ENCODE results near the gene SAMD11.
A peak's percentile ranks its signal among the peaks of the same experiment; 100 is the strongest.
"Not testable (repeated sequence)": the region's sequence is repeated elsewhere in the genome, so short reads cannot be mapped to it uniquely, and the experiment has no call there.

Gene SAMD11

DNA sequence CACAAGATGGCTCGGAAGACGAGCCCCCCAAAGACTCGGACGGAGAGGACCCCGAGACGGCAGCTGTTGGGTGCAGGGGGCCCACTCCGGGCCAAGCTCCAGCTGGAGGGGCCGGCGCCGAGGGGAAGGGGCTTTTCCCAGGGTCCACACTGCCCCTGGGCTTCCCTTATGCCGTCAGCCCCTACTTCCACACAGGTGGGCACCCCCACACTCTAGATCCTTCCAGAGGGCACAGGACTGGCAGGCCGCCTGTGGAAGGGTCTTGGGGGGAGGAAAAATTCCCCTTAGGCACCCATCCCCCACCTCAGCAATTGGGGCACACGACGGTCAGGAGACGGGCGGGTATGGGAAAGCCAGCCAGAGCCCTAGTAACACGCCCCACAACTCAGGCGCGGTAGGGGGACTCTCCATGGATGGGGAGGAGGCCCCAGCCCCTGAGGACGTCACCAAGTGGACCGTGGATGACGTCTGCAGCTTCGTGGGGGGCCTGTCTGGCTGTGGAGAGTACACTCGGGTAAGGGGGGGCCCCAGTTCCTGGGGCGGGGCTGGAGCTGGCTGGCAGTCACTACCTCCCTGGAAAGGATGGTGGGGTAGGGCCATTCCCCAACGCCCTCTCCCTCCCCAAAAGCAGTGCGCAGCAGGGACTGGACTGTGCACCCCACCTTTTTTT lies 19.3 kb downstream of the SAMD11 start:
- TF ChIP-seq, protein P1, sequence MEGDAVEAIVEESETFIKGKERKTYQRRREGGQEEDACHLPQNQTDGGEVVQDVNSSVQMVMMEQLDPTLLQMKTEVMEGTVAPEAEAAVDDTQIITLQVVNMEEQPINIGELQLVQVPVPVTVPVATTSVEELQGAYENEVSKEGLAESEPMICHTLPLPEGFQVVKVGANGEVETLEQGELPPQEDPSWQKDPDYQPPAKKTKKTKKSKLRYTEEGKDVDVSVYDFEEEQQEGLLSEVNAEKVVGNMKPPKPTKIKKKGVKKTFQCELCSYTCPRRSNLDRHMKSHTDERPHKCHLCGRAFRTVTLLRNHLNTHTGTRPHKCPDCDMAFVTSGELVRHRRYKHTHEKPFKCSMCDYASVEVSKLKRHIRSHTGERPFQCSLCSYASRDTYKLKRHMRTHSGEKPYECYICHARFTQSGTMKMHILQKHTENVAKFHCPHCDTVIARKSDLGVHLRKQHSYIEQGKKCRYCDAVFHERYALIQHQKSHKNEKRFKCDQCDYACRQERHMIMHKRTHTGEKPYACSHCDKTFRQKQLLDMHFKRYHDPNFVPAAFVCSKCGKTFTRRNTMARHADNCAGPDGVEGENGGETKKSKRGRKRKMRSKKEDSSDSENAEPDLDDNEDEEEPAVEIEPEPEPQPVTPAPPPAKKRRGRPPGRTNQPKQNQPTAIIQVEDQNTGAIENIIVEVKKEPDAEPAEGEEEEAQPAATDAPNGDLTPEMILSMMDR (conservative IDR thresholded peaks at IDR 0.05; ENCODE audit: low read depth, low read length) = no peak
- no peak for DNase-seq (ENCODE audit: low read depth)
- peak overlapping the region; percentile 36 for H3K4me3 ChIP-seq (ENCODE audit: low read length)

DNA sequence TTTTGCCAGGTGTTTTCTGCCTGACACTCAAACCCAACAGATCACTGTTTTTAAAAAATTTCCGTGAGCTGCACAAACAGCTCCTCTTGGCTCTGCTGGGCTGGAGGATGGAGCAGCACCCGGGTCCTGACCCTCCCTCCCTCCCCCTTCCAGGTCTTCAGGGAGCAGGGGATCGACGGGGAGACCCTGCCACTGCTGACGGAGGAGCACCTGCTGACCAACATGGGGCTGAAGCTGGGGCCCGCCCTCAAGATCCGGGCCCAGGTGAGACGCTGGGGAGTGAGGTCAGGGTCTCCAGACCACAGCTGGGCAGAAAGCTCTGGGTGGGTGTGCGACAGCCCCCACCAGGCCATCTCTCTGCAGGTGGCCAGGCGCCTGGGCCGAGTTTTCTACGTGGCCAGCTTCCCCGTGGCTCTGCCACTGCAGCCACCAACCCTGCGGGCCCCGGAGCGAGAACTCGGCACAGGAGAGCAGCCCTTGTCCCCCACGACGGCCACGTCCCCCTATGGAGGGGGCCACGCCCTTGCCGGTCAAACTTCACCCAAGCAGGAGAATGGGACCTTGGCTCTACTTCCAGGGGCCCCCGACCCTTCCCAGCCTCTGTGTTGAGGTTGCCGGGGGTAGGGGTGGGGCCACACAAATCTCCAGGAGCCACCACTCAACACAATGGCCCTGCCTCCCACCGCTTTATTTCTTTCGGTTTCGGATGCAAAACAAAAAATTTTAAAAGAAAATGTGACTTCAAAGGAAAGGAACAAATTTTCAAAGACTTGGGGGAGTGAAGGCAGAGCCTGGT lies 20.0 kb downstream of the SAMD11 start:
- no peak for DNase-seq (ENCODE audit: low read depth)
- no peak overlapping the region for H3K4me3 ChIP-seq (ENCODE audit: low read length)
- TF ChIP-seq, protein P1 (conservative IDR thresholded peaks at IDR 0.05; ENCODE audit: low read depth, low read length) = no peak

DNA sequence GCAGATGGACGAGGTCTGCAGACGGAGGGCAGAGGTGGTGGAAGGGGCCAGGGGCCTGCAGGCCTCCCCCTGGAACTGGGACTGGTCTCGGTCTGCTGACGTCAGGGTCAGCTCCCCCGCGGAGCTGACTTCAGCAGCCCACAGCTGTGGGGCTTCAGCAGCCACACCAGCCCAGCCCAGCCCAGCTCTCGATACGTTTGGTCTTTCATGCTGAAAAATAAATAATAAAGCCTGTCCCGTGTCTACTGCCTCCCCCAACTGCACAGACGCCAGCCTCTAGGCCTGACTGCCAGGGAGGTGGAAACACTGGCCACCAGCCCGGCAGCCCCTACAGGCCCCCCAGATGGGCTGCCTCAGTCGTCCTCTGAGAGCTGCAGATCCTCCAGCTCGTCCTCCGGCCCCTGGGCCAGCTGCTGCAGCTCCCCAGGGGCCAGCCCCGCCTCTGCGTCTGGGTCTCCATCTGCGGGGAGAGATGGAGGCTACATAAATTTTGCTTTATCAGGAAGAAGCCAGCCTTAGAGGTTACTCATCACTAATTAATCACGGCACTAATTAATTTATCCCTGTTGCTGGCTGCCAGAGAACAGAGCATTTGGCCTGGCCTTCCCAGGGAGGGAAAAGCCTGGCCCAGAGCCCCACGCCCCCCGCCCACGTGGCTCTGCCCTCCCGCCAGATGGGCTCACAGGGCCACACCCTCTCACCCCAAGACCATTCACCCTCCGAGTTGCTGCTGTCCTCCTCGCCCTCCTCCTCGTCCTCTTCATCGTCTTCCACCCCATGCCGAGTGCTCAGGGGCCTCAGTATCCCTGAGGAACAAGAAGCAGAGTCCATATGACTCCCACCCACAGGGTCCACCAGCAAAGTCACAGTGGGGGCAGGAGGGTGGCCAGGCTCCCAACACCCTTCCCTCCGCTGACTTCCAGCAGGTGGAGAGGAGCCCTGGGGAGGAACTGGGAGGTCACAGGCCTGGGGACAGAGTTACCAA lies 20.9 kb downstream of the SAMD11 start:
- H3K4me3 ChIP-seq (ENCODE audit: low read length) = no peak overlapping the region
- DNase-seq (ENCODE audit: low read depth) = no peak
- TF ChIP-seq, protein P1 (conservative IDR thresholded peaks at IDR 0.05; ENCODE audit: low read depth, low read length) = no peak

DNA sequence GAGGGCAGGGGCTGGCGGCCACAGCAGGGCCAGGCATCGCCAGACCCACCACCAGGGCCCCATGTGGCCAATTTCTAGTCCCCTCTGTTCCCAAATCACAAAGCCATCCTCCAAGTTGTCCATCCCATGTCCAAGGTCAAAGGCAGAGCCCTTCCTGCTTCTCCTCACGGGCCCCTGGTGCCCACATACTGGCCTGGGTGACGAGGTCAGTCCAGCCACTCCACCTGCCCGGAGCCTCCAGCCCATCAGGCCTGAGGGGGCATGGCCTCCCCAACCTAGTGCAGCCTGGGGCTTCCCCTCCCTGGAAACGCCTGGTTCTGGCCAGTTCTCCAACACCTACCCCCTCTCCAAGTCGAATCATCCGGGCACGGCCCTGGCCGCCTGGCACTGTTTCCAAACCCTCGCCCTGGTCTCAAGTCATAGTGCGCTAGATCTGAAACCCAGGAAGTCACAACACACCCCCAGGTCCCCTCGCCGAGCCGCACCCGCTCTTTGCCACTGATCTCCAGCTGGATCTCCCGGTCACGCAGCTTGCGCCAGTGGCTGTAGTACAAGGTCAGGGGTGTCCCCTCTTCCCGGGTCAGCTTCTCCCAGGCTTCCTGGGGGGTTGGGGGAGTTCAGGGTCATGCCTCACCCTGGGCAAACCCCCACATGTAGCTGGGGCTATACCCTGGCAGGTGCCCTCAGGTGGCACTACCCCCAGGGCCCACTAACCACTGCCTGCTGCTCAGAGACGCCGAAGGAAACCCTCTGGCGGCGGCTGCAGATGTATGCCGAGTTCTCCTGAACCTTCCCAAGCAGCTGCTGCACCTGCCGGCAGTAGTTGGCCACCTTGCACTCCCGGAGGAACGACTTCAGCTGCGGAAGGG lies 22.2 kb downstream of the SAMD11 start:
- H3K4me3 ChIP-seq (ENCODE audit: low read length) = no peak overlapping the region
- DNase-seq (ENCODE audit: low read depth) = no peak
- TF ChIP-seq, protein P1 (conservative IDR thresholded peaks at IDR 0.05; ENCODE audit: low read depth, low read length) = no peak

DNA sequence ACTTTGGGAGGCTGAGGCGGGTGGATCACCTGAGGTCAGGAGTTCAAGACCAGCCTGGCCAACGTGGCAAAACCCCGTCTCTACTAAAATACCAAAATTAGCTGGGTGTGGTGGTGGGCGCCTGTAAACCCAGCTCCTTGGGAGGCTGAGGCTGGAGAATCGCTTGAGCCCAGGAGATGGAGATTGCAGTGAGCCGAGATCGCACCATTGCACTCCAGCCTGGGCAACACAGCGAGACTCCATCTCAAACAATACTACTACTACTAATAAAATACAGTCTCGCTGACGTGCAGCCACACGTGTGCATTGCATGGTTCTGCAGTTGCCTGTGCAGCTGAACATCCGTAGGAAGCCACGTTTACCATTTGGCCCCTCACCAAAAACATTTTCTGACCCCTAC lies 23.1 kb downstream of the SAMD11 start:
- DNase-seq (ENCODE audit: low read depth); H3K4me3 ChIP-seq (ENCODE audit: low read length): not testable (repeated sequence)

DNA sequence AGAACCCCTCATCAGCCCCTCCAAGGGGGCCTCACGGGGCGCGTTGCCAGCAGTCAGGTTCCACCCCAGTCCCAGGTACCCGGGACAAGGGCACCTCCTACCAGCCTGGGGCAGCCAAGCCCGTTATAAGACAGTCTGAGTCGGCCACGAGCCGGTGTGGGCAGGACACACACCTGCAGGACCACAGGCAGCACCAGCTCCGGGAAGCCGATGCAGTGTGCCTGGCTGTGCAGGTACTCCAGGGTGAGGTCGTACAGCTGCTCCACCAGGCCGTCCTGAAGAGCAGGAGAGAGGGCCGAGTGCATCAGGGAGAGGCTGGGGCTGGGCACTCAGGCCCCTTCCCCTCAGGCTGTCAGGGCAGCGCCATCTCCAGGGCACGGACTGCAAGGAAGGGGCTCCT lies 24.2 kb downstream of the SAMD11 start:
- TF ChIP-seq, protein P1 (conservative IDR thresholded peaks at IDR 0.05; ENCODE audit: low read depth, low read length) = no peak
- DNase-seq (ENCODE audit: low read depth) = no peak
- no peak overlapping the region for H3K4me3 ChIP-seq (ENCODE audit: low read length)
